IPS-18c (cell line): ENCODE measurements around the gene CYFIP2.

Experiments used
- H3K4me3 ChIP-seq: 2 replicates; pipeline ENCODE4 v1.7.0; 2013; ENCODE audit warnings: low read depth, mild to moderate bottlenecking, low read length, moderate library complexity; ENCODE audit not compliant: insufficient read depth
- H3K9me3 ChIP-seq: one replicate; pipeline ENCODE4 v1.6.1; 2013; ENCODE audit warnings: mild to moderate bottlenecking, low read length, moderate library complexity; ENCODE audit not compliant: control insufficient read depth, insufficient read depth

Gene CYFIP2

GRCh38 chr5:157279605-157280239 is 13.8 kb downstream of the CYFIP2 start:
- Histone ChIP-seq H3K9me3 (no peaks in the 10 kb centered on the region), H3K4me3 (no peak overlapping the region)

- no peaks in the 10 kb centered on the region for H3K9me3 ChIP-seq
- H3K4me3 ChIP-seq, result no peak overlapping the region
These were observed 15.0 kb downstream of the CYFIP2 start for GRCh38 chr5:157280927-157281326.

- no peak overlapping the region for H3K4me3 ChIP-seq
- H3K9me3 ChIP-seq, result no peaks in the 10 kb centered on the region
These were observed 16.2 kb downstream of the CYFIP2 start for GRCh38 chr5:157282150-157282549.

GRCh38 chr5:157283434-157283833 is 17.5 kb downstream of the CYFIP2 start:
- H3K9me3 ChIP-seq, result no peaks in the 10 kb centered on the region
- H3K4me3 ChIP-seq, result no peak overlapping the region

- no peak overlapping the region for H3K4me3 ChIP-seq
- H3K9me3 ChIP-seq, result no peaks in the 10 kb centered on the region
These were observed 18.7 kb downstream of the CYFIP2 start for GRCh38 chr5:157284458-157285212.

- Histone ChIP-seq H3K4me3 (no peak overlapping the region), H3K9me3 (no peaks in the 10 kb centered on the region)
These were observed 19.6 kb downstream of the CYFIP2 start for GRCh38 chr5:157285310-157286035.

- Histone ChIP-seq H3K4me3 (no peak overlapping the region), H3K9me3 (no peaks in the 10 kb centered on the region)
These were observed 20.9 kb downstream of the CYFIP2 start for GRCh38 chr5:157286761-157287211.

GRCh38 chr5:157288405-157289163 is 22.7 kb downstream of the CYFIP2 start:
- H3K4me3 ChIP-seq, result no peak overlapping the region
- no peaks in the 10 kb centered on the region for H3K9me3 ChIP-seq

- Histone ChIP-seq H3K4me3 (no peak overlapping the region), H3K9me3 (no peaks in the 10 kb centered on the region)
These were observed 23.4 kb downstream of the CYFIP2 start for GRCh38 chr5:157289164-157289819.

GRCh38 chr5:157290156-157290980 is 24.4 kb downstream of the CYFIP2 start:
- Histone ChIP-seq H3K4me3 (no peak overlapping the region), H3K9me3 (no peaks in the 10 kb centered on the region)

- Histone ChIP-seq H3K4me3 (no peak overlapping the region), H3K9me3 (no peaks in the 10 kb centered on the region)
These were observed 25.2 kb downstream of the CYFIP2 start for GRCh38 chr5:157290981-157291711.

- no peak overlapping the region for H3K4me3 ChIP-seq
- no peaks in the 10 kb centered on the region for H3K9me3 ChIP-seq
These were observed 26.7 kb downstream of the CYFIP2 start for GRCh38 chr5:157292599-157292998.

GRCh38 chr5:157294407-157295091 is 28.6 kb downstream of the CYFIP2 start:
- Histone ChIP-seq H3K9me3 (no peaks in the 10 kb centered on the region), H3K4me3 (no peak overlapping the region)

- no peaks in the 10 kb centered on the region for H3K9me3 ChIP-seq
These were observed 29.3 kb downstream of the CYFIP2 start for GRCh38 chr5:157295247-157295646.

GRCh38 chr5:157300564-157300963 is 34.6 kb downstream of the CYFIP2 start:
- Histone ChIP-seq H3K4me3 (no peak overlapping the region), H3K9me3 (no peaks in the 10 kb centered on the region)

More at GRCh38 chr5:157295247-157295646, 29.3 kb downstream of the CYFIP2 start:
- H3K4me3 ChIP-seq, result no peak overlapping the region
